AG20443 (cell line): ENCODE measurements around the gene DBX2.
"Not testable (repeated sequence)": the region's sequence is repeated elsewhere in the genome, so short reads cannot be mapped to it uniquely, and the experiment has no call there.

Experiments
- DNase-seq: peaks from one replicate; pipeline ENCODE4 v3.0.0; 2012; ENCODE audit warnings: low spot score, mixed read lengths

DBX2 gene

DNA sequence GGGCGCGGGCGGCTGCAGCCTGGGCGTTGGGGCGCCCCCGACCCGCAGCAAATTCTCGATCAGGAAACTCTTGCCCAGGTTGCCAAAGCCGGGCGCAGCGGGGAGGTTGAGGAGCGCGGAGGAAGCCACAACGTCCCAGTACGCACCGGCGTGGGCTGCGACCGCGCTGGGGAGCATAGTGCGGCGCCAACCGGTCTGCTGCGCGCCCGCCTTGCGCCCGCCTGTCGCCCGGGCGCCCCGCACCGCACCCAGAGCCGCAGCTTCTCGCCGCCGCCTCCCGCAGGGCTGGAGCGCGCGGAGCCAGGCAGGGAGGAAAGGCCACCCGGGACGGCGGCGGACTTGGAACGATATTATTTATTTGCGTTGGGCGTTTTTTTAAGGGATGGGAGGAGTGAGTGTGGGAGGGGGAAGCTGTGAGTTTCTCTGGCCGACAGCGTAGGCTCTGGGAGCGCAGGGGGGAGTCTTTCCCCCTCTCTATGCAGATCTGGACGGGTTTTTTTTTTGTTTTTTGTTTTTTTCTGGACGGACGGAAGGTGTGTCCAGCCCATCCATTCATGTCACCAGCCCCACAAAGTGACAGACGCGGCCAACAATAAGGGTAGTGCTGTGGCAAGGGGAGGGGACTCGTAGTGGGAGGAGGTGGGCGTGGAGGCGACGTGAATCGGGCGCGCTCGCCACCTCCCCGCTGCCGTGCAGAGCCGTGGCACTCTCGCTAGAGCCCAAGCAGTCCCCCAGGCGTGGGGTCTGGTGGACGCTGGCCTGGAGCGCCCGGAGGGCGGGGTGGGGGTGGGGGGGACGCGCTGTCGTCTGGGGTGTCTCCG lies at the start of gene DBX2:
Gene DBX2 (minus strand): TSS at position 349 of the 821 bp plus-strand sequence. CDS start 172 bp downstream, at position 177.
- DNase-seq = peak; percentile 33

DNA sequence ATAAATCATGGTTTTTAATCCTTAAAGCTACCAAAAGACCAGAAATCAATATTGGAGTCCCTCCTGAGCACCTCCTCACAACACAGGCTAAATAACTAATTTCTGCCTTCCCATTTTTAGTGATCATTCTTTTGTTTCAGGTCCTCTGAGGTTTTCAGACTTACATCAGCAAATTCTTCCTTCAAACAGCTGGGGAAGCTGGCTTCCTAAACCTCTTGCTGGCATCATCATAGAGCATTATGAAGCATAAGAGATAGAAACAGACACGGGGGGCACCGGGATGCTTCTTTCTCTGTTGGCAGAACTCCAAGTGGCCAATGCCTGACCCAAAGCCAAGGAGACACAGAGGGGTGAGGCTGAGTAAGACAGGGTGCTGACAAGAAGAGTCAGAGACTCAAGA lies 47.9 kb upstream of the DBX2 start:
- no peak for DNase-seq

DNA sequence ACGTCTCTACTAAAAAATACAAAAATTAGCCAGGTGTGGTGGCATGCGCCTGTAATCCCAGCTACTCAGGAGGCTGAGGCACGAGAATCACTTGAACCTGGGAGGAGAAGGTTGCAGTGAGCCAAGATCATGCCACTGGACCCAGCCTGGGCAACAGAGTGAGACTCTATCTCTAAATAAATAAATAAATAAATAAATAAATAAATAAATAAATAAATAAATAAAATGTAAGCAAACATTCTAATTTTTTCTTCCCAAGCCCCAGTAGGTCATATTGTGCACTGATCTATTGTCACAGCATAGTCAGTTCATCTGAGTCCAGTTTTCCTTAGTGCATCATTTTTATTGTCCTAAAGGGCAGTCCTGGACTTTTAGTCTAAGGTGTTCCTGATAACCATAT lies 44.5 kb upstream of the DBX2 start:
- DNase-seq = not testable (repeated sequence)

DNA sequence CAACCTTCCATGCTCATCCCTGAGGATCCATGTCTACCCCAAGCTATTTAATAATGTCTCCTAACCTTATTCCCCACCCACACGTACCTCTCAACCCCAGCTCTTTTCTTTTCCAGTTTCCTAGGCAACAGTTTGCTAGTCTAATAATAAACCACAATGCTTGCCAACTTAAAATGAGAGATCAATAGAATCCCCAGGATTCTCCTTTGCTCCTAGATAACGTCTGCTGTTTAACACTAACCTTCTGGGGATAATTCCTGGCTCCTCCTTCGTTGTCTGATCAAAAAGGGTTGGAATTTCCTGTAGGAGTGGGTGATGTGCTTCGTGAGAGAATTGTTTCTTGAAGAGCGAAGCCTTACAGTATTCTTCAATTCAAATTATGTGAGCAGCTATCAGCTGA lies 42.2 kb upstream of the DBX2 start:
- no peak for DNase-seq

DNA sequence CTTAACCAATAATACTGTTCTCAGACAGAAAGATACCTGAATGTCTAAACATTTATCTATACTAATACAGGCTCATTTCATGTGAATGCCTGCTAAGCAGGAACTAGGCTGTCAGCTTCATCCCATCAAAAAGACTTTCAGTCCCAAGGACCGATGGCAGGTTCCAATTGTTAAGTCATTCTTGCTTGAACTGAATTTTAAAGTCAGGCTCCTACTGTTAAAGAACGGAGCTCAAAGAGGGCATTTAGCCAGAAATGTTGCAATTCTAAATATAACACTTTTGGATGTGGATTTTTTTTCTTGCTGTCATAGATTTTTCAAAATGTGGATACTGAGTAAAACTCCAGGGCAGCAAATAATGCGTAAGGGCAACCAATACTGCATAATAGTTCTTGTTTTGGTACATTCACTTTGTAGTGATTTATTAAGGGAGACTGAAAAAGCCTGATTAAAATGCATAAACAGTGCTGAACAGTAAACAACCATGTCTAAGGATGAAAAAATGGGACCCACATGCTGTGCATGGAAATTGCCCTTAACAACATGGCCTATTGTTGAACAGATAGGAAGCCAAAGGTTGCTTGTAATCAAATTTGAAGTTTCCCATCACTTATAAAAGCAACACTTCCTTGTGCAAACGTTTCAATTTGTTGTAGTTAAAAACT lies 38.6 kb upstream of the DBX2 start:
- DNase-seq = no peak

DNA sequence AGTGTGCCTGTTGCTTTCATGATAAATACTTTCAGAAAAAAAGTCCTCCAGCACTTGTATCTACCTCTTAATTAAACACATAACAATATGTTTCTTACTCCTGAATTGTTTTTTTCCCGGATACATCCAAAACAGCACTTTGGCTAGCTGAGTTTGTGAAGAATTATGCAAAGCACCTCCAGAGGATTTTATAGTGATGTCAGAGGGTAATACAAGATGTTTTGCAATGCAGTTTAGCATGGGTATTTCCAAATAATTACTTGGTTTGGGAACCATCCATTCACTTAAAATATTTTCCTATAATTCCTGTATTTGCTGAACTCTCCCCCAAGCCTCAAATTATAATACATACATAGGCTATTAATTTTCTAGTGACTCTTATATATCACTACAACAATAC lies 37.7 kb upstream of the DBX2 start:
- no peak for DNase-seq

DNA sequence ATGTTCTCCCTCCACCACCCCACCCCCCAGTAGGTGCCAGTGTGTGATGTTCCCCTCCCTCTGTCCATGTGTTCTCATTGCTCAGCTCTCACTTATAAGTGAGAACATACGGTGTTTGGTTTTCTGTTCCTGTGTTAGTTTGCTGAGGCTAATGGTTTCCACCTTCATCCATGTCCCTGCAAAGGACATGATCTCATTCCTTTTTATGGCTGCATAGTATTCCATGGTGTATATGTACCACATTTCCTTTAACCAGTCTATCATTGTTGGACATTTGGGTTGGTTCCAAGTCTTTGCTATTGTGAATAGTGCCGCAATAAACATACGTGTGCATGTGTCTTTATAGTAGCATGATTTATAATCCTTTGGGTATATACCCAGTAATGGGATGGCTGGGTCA lies 33.3 kb upstream of the DBX2 start:
- not testable (repeated sequence) for DNase-seq

DNA sequence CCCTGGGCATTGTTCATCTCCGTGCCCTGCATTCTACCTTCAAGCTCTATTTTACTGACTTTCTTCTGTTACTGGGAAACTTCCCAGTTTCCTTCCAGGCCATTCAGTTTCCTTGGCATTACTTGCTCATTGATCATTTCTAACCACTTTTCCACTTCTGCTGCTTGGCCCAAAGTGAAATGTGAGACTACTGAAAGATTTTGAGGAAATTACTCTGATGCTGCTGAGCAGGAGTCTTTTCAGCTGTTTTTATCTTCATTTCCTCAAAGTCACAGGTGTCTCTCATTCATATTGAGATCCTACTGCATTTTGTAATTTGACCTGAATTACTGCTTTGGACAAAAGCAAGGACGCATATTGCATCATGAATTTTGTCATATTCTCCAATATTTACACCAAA lies 26.4 kb upstream of the DBX2 start:
- DNase-seq = no peak

DNA sequence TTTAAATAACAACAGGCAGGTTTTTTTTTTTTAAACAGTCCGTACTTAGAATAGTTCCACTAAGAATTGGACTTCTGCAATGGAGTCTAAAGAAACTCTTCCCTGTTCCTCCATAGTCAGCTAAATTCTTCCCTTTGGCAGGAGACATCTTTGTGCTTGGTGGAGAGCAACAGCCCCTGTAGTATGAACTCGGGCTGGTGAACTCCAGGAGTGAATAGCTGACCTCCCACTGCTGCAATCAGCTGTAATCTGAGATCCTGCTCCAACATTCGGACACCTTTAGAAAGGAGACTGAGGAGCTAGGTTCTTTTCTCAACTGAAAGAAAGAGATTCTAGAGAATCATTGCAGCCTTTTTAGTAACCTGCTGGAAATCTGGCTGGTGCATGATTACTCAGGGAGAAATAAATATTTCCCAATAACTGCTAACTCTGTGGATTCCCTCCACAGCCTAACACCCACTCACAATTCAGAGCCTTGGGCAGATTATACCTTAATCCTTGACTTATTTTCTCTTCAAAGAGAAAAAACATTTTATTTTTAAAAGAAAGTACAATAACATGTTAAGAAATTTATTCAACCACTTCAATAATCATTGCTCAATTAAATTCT lies 25.6 kb upstream of the DBX2 start:
- no peak for DNase-seq

DNA sequence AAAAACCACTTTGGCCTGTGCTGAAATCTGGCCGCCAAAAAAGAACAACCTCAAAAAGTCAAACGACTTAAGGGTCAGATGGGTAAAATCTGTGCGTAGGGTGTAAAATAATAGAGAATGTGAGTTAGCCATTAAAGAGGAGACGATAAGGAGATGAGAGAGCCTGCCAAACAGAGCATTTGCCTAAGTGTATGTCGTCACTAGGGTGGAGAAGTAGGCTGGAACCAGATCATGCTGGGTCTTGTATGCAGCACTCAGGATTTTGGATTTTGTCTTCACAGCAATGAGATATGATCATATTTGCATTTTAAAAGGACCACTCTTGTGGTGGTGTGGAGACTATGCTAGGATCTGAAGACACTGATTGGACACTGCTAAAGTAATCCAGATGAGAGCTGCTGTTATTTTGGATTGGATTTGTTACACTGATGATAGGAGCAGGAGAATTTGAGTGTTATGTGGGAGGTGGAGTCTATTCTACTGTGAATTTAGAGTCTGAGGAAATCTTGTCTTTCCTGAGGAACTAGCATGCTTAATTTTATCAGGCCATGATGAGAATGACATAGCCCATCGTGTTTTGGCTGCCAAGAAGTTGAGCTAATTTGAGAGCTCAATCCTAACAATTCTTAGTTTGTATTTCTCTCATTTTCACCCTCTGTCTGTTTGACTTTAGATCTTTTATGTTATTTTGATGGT lies 24.8 kb upstream of the DBX2 start:
- DNase-seq = no peak

DNA sequence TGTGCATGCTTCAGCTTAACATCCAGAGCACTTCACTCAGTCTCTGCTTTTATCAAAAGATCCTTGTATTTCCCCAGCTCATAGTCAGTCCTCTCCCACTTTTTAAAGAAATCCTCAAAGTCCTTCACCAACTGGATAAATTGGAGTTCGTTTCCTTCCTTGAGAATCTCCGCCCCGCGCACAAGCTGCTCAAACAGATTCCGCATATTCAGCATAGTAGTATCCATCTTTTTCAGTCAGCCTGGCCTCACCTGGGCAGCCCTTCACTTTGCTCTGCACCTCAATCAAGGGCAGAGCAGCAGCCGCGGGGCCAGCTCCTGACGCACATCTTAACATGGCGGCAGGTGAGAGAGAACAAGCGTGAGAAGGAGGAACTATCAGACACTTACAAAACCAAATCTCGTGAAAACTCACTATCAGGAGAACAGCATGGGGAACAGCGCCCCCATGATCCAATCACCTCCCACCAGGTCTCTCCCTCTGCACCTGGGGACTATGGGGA lies 14.3 kb upstream of the DBX2 start:
- no peak for DNase-seq

DNA sequence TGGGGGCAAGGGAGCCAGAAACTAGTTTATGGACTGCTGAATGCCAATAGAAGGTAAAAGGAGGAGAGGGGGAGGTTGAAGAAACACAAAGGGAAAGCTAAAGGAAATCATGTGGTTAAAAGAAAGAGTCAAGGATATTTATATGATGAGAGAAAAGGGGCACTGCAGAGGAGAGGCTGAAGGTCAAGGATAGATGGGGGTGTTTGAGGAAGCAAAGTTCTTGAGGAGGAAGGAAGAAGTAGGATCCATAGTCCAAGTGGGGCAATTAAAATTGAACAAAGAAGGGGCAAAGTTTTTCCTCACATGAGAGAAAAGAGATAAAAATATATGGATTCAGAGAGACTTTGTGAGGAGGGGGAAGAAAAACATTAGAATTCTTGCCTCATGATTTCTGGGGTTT lies 10.1 kb upstream of the DBX2 start:
- no peak for DNase-seq

DNA sequence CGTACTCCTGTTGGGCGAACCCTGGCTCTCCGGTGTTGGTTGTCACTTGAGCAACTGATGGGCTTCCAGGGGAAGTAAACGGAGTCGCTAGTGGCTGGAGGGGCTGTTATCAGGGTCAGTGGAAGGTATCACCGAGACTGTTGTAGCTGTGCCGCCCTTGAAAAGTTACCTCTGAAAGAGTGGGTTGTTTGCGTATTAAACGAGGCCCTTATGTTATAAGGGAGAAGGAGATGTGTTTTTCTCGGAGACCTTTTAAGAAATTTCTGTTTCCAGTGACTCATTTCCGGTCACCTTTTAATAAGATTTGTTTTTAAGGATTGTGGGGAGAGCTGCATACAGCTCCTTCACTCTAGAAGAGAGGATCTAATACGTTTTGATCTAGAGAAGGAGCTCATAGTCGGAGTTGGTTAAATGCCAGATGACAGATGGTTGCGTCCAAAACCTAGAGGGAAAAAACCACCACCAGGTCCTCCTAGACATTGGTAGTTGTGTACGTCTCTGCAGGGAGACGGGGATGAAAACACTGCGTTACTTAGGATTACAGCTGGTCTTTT lies 750 bp upstream of the DBX2 start:
- DNase-seq = no peak

DNA sequence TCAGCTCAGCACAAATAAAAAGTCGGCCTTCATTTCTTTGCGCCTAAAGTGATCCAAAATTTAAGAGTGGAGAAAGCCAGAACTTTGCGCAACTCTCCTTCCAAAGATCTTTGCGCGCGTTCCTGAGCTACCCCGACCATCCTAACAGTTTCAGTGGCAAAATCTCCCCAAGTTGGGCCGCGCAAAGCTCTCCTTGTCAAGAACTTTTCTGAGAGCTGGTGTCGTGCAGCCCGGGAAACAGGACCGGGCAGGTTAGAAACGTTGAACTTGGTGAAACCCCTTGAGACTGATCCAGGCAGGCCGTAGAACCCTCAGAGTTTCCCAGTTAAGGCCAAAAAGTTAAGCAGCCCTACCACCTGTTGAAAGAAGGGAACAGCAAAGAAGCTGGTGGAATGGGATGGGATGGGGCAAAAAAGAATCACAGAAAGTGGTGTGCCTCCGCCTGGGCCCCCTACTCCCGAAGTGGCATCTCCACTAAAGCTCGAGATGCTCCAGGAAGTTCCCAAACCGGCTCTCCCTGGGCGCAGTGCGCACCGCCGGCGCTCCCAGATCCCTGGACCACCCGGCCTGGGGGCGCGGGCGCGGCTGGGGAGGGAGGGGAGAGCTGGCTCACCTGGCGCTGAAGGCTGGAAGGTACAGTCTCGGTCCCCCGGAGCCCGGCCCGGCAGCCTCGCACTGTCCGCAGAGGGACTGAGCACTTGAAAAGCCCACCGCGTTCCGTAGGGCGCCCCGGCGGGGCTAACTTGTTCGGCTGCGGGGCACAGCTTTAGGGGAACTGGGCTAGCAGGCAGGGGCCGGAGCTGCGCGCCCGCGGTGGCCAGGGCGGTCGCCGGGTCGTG lies 768 bp downstream of the DBX2 start:
- peak; percentile 7 for DNase-seq

DNA sequence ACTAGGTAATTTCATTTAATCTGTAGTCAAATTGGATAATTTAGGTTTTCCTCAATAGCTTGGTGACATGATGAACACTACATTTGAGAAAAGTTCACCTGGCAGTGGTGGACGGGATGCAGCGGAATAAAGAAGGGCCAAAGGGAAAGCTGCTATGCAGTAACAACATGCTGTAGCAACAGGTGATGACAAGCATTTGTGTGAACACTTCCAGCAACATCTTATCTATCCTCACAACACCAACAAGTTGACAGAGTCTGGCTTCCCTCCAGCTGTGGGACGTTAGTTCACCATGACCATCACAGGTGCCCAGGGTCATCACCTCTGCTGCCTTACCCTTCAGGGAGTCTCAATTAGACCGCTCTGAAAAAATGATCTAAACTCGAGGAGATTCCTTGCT lies 8.3 kb downstream of the DBX2 start:
- no peak for DNase-seq

DNA sequence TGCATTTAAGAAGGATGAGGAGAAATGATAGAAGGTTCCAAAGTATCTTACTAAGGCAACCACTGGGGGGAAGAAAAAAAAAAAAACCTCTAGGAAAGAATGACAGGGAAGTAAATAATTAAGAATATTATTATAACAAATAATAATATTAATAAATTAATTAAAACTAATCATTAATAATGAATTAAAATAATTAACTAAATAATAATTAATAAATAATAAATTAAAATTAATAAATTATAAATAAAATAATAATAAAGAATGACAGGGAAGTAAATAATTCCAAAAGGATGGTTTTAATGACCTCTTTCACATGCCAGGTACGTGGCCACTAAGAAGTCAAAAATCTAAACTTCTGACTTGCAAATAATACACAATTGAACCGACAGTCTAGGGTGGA lies 9.9 kb downstream of the DBX2 start:
- no peak for DNase-seq

DNA sequence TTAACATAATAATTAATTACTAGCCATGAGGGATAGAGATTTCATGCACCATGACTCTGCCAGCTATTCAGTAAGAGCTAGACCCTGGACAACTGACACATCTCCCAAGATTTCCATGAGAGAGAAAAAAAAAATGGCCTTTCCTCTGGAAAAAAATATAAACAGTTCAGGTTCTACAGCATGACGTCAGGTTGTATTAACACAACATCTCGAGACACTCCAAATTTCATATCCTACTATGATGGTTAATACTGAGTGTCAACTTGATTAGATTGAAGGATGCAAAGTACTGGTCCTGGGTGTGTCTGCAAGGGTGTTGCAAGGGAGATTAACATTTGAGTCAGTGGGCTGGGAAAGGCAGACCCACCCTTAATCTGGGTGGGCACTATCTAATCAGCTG lies 11.1 kb downstream of the DBX2 start:
- no peak for DNase-seq

DNA sequence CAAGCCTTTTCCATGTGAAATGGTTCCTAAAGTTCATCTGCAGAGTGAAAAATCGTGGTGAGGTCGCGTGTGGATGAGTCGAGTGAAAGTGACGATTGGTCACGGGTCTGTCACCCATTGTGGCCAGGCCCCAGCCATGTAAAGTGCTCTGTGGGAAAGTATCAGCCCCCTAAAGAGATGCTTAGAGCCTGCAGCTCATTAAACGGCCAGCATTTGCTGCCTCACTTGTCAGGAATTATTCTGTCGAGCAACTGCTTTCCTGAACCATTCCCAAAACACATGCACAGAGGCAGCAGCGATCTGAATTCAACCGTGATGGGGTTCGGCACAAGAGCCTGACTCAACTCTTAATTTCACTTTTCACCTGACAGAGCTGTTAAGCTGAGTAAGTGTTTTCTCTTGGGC lies 16.0 kb downstream of the DBX2 start:
- DNase-seq = peak; percentile 14

DNA sequence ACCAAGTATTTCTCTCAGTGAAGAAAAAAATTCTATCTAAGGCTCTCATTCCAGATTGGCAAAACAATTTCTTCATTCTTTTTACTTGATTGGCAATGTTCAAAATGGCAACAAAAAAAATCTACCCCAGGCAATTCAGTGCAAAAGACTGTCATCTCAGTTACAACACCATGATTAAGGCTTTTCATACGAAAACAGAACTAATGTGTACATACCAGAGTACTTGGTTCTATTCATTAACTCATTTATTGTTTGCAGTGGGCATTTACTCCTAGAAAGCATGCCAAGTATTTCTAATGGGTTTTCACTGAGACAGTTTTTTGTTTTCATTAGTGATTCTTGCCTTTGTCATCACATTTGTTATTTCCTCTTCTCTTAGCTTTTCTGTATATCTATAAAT lies 33.0 kb downstream of the DBX2 start:
- no peak for DNase-seq

DNA sequence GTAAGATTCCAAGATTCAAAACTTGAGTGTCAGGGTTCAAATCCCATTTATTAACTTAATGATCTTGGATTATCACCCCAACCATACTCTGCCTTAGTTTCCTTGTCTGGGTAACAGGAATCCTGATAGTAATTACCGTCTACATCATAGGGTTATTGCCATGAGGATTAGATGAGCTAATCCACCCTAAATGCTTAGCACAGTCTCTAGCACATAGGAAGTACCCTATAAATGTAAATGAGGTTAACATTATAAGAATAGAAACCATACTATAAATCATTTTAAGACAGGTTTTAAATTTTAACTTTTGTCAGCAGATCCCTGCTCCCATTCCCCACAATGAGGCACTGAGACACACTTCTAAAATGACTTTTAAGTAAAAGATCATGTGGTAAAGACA lies 36.5 kb downstream of the DBX2 start:
- no peak for DNase-seq

DNA sequence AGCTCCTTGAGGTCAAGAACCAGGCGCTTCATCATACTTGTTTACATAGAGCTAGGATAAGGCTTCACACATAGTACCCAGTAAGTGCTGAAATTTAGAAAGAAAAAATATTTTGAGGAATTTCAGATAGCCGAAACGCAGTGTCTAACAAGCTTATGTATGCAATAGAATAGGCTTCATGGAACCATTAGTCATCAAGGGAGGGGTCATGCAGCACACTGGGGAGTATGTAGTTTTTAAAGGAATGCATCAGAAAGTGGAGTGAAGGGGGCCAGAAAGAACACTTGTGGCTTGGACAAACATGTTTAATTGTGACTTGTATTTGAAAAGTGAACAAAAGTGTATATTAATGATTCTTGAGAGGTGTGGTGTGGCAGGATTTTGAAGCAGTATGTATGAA lies 38.1 kb downstream of the DBX2 start:
- no peak for DNase-seq
